ENCODE results near the gene LMOD2.

GRCh38 chr7:123679614-123680013 is 23.9 kb downstream of the LMOD2 start:
- TF ChIP-seq CTCF (tag by site-specific recombination; IDR thresholded peaks at IDR 0.05) (no peak), KLF8 (tag by site-specific recombination; IDR thresholded peaks at IDR 0.05) (no peak), HIC1 (tag by site-specific recombination; IDR thresholded peaks at IDR 0.05) (no peak), ELK4 (IDR thresholded peaks at IDR 0.05; ENCODE audit: borderline replicate concordance, low read depth, low read length) (no peak), ZNF623 (tag by site-specific recombination; IDR thresholded peaks at IDR 0.05) (no peak)

Data from HEK293 (cell line).